ENCODE results near the gene TSPAN32.

Gene TSPAN32

DNA sequence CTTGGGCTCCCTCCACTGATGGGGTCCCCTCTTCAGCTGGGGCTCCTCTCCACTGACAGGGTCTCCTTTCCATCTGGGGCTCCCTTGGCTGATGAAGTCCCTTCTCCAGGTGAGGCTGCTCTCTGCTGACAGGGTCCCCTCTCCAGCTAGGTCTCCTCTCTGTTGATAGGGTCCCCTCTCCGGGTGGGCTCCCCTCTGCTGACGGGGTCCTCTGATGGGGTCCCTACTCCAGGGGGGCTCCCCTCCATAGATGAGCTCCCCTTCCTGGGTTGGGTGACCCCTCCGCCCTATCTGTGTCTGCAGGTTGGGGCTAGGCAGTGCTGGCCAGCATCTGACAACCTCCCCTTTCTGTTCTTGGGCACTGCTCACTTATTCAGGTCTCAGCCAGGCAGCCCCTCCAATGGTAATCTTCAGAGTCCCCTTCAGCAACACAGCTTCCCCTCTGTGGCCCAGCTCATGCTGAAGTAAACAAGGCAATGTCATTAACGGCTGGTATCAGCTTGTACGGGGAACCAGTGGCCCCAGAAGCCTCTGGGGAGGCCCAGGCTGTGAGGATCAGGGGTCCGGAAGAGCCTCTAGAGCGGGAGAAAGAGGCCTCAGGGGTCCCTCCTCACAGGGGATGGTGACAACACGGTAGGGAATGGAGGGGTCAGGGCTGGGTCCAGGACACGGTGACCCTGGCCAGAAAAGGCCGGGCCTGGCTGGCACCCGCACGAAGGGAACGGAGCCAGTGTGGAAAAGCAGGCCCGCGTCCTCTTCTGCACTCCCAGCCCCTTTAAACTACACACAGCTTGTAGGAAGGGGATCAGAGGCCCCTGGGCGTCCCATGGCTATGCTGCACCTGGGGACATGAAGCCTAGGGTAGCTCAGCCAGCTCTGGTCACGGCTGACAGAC is 65.7 kb downstream of the TSPAN32 start:
- no peak for DNase-seq

All from fibroblast of skin of abdomen (primary cell).